CD4-positive, alpha-beta T cell treated with Interleukin-6 at 100 ng/mL for 8 hours (primary cell): ENCODE results near the gene ACTR5.
"Not testable (repeated sequence)": the region's sequence is repeated elsewhere in the genome, so short reads cannot be mapped to it uniquely, and the experiment has no call there.

ENCODE experiments used
- DNase-seq: peaks from one replicate; pipeline ENCODE4 v3.0.0-alpha.2; 2020; ENCODE audit warnings: mixed read lengths, low spot score

Gene ACTR5

DNA sequence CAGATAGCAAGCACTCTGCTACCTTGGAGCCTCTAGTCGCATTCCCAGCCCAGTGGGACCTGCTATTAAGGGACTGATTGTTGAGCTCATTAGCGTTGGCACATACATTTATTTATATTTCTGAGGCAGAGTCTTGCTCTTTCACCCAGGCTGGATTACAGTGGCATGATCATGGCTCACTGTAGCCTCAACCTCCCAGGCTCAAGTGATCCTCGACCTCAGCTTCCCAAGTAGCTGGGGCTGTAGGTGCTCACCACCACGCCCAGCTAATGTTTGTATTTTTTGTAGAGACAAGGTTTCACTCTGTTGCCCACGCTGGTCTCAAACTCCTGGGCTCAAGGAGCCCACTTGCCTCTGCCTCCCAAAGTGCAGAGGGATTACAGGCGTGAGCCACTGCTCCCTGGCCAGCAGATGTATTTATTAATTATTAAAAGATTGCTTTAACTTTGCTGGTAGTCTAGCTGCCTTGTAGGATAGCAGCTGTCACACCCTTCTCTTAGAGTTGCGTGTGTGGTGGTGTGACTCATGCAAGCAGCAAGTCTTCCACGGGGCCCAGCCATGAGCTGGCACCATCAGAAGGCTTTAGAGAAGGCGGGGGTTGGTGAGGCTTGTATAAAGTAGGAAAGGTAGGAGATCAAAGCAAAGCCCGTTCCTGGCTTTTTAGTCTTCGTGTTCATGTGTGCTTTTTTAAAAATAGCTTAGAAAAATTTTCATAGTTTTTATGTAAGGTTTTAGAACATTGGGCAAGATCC, 16.5 kb downstream of the ACTR5 start:
- no peak for DNase-seq

DNA sequence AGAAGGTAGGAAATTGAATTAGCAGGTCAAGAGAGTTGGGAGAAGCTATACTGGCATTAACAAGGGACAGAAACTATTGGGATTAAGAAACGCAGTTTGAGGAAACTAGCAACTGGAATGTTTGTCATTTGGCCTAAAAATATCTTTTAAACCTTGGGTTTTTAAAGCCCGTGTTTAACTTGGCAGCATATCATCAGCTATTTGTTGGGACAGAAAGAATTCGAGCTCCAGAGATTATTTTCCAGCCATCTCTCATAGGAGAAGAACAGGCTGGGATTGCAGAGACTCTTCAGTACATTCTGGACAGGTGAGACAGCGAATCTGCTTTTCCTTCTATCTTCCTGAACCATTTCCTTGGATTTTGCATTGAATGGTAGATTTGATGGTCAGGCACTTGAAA, 17.8 kb downstream of the ACTR5 start:
- DNase-seq, result no peak

GRCh38 chr20:38769376-38770295, 21.4 kb downstream of the ACTR5 start:
- DNase-seq, result no peak

GRCh38 chr20:38770546-38770945, 22.3 kb downstream of the ACTR5 start:
- no peak for DNase-seq

- DNase-seq, result no peak
Observed at GRCh38 chr20:38770970-38771369, 22.7 kb downstream of the ACTR5 start.

DNA sequence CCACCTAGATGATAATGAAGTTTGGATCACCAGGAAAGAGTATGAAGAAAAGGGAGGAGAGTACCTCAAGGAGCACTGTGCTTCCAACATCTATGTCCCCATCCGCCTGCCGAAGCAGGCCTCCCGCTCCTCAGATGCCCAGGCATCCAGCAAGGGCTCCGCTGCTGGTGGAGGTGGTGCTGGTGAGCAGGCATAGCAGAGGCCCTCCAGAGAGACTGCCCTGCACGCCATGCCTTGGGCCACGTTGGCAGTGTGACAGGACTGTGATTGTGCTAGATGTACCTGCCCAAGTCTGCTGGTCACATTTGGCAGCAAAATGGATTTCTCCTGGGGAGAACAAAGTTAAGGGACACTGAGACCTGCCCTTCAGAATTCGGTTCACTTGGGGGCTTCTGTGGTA, 23.4 kb downstream of the ACTR5 start:
- DNase-seq, result no peak

- DNase-seq, result no peak
Observed at GRCh38 chr20:38774167-38774566, 25.9 kb downstream of the ACTR5 start.

GRCh38 chr20:38776363-38776762, 28.1 kb downstream of the ACTR5 start:
- no peak for DNase-seq

- DNase-seq, result no peak
Observed at GRCh38 chr20:38779247-38780097, 31.2 kb downstream of the ACTR5 start.

- no peak for DNase-seq
Observed at GRCh38 chr20:38782275-38782674, 34.0 kb downstream of the ACTR5 start.

GRCh38 chr20:38787870-38788269, 39.6 kb downstream of the ACTR5 start:
- no peak for DNase-seq

- no peak for DNase-seq
Observed at GRCh38 chr20:38789503-38790199, 41.4 kb downstream of the ACTR5 start.

- DNase-seq, result peak; percentile 48
Observed at GRCh38 chr20:38790200-38791053, 42.2 kb downstream of the ACTR5 start.

GRCh38 chr20:38791291-38791690, 43.0 kb downstream of the ACTR5 start:
- no peak for DNase-seq

DNA sequence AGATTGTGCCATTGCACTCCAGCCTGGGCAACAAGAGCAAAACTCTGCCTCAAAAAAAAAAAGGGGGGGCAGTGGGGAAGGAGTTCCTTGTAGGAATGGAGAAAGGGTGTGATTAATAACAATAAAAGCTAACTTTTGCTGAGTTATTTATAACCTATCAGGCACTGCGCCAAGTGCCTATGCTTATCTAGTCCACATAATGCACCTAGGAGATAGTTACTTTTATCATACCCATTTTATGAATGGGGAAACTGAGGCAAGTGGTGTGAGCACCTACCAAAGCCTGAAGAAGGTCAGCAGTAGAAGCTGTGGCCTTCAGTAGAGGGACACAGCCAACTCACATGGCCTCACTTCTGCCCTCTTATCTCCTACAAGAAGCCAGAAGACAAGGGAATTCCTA, 43.7 kb downstream of the ACTR5 start:
- DNase-seq, result no peak

- not testable (repeated sequence) for DNase-seq
Observed at GRCh38 chr20:38794057-38794456, 45.8 kb downstream of the ACTR5 start.

DNA sequence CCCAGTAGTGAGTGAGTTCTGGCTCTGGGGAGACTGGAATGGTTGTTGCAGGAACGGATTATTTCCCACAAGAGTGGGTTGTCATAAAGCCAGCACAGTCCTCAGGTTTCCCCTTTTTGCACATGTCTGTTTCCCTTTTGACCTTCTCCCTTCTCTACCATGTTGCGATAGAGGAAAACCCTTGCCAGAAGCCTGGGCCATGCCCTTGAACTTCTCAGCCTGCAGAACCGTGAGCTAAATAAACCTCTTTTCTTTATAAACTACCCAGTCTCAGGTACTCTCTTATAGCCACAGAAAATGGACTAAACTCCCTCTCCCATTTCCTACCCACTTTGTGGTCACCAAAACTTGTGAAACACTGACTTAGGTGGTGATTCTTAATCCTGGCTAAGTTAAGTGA, 50.0 kb downstream of the ACTR5 start:
- DNase-seq, result no peak

GRCh38 chr20:38799203-38799602, 50.9 kb downstream of the ACTR5 start:
- no peak for DNase-seq

- no peak for DNase-seq
Observed at GRCh38 chr20:38800882-38801281, 52.6 kb downstream of the ACTR5 start.

- DNase-seq, result no peak
Observed at GRCh38 chr20:38804221-38804620, 56.0 kb downstream of the ACTR5 start.
